HG02884 (cell line): Measurements from ENCODE around the gene AGAP1.
"Not testable (repeated sequence)": the region's sequence is repeated elsewhere in the genome, so short reads cannot be mapped to it uniquely, and the experiment has no call there.

ENCODE experiments used
- ATAC-seq: cut with Tn5 transposase; IDR thresholded peaks from one replicate; pipeline ENCODE4 v1.9.1; 2021; ENCODE audit warnings: mild to moderate bottlenecking, moderate library complexity; ENCODE audit not compliant: unreplicated experiment

Gene AGAP1

GRCh38 chr2:236073246-236073645, 579.4 kb downstream of the AGAP1 start:
- ATAC-seq = no peak

- no peak for ATAC-seq
Measured at GRCh38 chr2:236073867-236074655, 580.2 kb downstream of the AGAP1 start.

GRCh38 chr2:236075802-236076201, 582.0 kb downstream of the AGAP1 start:
- no peak for ATAC-seq

GRCh38 chr2:236078297-236079255, 584.7 kb downstream of the AGAP1 start:
- ATAC-seq = no peak

- ATAC-seq = no peak
Measured at GRCh38 chr2:236080412-236080811, 586.6 kb downstream of the AGAP1 start.

- ATAC-seq = no peak
Measured at GRCh38 chr2:236081171-236081570, 587.3 kb downstream of the AGAP1 start.

- no peak for ATAC-seq
Measured at GRCh38 chr2:236082061-236082460, 588.2 kb downstream of the AGAP1 start.

GRCh38 chr2:236083934-236084333, 590.1 kb downstream of the AGAP1 start:
- ATAC-seq = no peak

- ATAC-seq = no peak
Measured at GRCh38 chr2:236085211-236085610, 591.4 kb downstream of the AGAP1 start.

GRCh38 chr2:236085647-236086046, 591.8 kb downstream of the AGAP1 start:
- ATAC-seq = no peak

- no peak for ATAC-seq
Measured at GRCh38 chr2:236086403-236086970, 592.6 kb downstream of the AGAP1 start.

- ATAC-seq = no peak
Measured at GRCh38 chr2:236086971-236087465, 593.2 kb downstream of the AGAP1 start.

GRCh38 chr2:236088368-236089057, 594.7 kb downstream of the AGAP1 start:
- ATAC-seq = no peak

- ATAC-seq = no peak
Measured at GRCh38 chr2:236089271-236090026, 595.6 kb downstream of the AGAP1 start.

- no peak for ATAC-seq
Measured at GRCh38 chr2:236090027-236090382, 596.2 kb downstream of the AGAP1 start.

GRCh38 chr2:236090826-236091225, 597.0 kb downstream of the AGAP1 start:
- ATAC-seq = not testable (repeated sequence)

GRCh38 chr2:236092714-236093113, 598.9 kb downstream of the AGAP1 start:
- ATAC-seq = no peak

GRCh38 chr2:236093134-236093533, 599.3 kb downstream of the AGAP1 start:
- no peak for ATAC-seq

GRCh38 chr2:236095504-236095903, 601.7 kb downstream of the AGAP1 start:
- ATAC-seq = no peak

- ATAC-seq = no peak
Measured at GRCh38 chr2:236101311-236101950, 607.6 kb downstream of the AGAP1 start.
